Osteoblast (primary cell): Measurements from ENCODE around the gene KAT6B. TPM values are rescaled to one million over a fixed set of nuclear protein-coding genes. Genes with fewer than 3 reads are reported as not detected.

ENCODE experiments used
- DNase-seq: peaks from one replicate; pipeline ENCODE4 v3.0.0; 2011; ENCODE audit warnings: low spot score, mixed read lengths; ENCODE audit not compliant: insufficient read length; ENCODE audit errors: missing footprints
- H2AFZ ChIP-seq: 2 replicates; pipeline ENCODE4 v1.6.0; 2011; ENCODE audit warnings: mild to moderate bottlenecking, low read length
- H3K27ac ChIP-seq: 2 replicates; pipeline ENCODE4 v1.5.1; 2011; ENCODE audit warnings: mild to moderate bottlenecking, low read depth, low read length, moderate library complexity
- H3K27me3 ChIP-seq: 2 replicates; pipeline ENCODE4 v1.6.0; 2012; ENCODE audit warnings: mild to moderate bottlenecking, control low read depth, inconsistent platforms, low read length, moderate library complexity; ENCODE audit not compliant: insufficient read depth
- H3K36me3 ChIP-seq: 2 replicates; pipeline ENCODE4 v1.5.1; 2011; ENCODE audit warnings: mild to moderate bottlenecking, low read length, control low read depth, moderate library complexity; ENCODE audit not compliant: insufficient read depth
- H3K4me1 ChIP-seq: 2 replicates; pipeline ENCODE4 v1.5.1; 2011; ENCODE audit warnings: mild to moderate bottlenecking, low read length, control low read depth, moderate library complexity; ENCODE audit not compliant: insufficient read depth
- H3K4me2 ChIP-seq: 2 replicates; pipeline ENCODE4 v1.6.0; 2011; ENCODE audit warnings: mild to moderate bottlenecking, low read length; ENCODE audit not compliant: insufficient read depth
- H3K4me3 ChIP-seq: fragments of 200-600 bp; sonication (generic); 3 replicates; pipeline ENCODE4 v1.5.1; 2012; ENCODE audit warnings: mild to moderate bottlenecking, low read length, inconsistent platforms; ENCODE audit not compliant: insufficient read depth
- H3K79me2 ChIP-seq: 2 replicates; pipeline ENCODE4 v1.6.0; 2012; ENCODE audit warnings: mild to moderate bottlenecking, low read length, control low read depth, inconsistent platforms; ENCODE audit not compliant: insufficient read depth
- H3K9me3 ChIP-seq: 2 replicates; pipeline ENCODE4 v1.5.1; 2011; ENCODE audit warnings: low read depth, low read length, control low read depth
- H4K20me1 ChIP-seq: 2 replicates; pipeline ENCODE4 v1.6.0; 2012; ENCODE audit warnings: mild to moderate bottlenecking, low read length, control low read depth; ENCODE audit not compliant: insufficient read depth
- total RNA-seq: library from RNA; depleted of rRNA; stranded (reverse); fragments of >200 nt; gene quantifications from 2 replicates; pipeline ENCODE4 v1.2.3, GENCODE V29; 2012
- TF ChIP-seq, protein P1 (sequence below): IDR thresholded peaks from 2 replicates; pipeline ENCODE4 v1.5.1; 2011; ENCODE audit warnings: mild to moderate bottlenecking, low read depth, low read length, moderate library complexity; ENCODE audit errors: extremely low read depth

KAT6B gene
- total RNA-seq, 1 donor: 24.6 TPM

DNA sequence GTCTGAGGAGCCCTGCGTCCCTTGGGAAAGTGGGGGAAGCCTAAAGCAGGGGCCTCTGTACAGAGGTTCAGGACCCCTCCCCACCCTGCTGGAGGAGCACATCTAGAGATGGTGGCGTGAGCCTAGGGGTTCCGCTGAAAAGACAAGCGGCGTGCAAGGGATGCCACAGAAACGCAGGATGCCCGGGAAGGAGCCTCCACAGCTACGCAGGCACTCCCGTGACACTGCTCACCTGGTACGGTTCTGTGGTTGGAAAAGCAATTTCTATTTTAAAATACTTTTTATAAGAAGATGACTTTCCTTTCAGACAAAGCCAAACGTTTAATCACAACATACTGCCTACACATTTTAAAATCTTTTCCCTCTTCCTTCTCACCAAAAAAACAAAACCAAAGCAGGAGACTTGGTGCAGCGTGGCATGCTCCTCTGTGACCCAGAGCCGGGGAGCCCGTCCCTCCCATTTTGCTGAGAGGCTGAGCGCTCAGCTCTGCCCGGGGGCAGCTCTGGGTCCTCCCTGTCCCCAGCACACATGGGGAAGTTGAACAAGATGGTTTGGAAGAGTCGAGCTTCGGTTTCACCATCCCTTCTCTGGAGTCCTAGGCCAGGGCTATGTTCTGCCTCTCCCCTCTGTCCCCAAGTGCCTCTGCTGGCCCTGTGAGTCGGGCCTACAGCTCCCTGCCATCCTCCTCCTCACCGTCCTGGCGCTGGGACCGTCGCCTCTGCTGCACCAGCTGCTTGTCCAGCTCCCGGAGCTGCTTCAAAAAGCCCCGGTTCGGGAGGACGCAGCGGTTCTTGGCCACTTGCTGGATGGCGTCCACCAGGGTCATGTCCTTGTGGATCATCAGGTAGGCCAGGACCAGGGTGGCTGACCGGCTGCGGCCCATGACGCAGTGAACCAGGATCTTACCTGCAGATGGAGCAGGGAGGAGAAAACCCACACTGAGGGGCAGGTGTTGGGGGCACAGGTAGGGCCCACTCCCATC is 211.1 kb downstream of the KAT6B start:
- Histone ChIP-seq H3K79me2 (no peaks in the 10 kb centered on the region), H3K36me3 (no peaks in the 10 kb centered on the region), H3K4me1 (peaks cover 4% of the 10 kb centered on the region), H3K9me3 (no peaks in the 10 kb centered on the region), H3K4me3 (no peak overlapping the region), H4K20me1 (no peaks in the 10 kb centered on the region), H3K27ac (no peak overlapping the region), H3K27me3 (no peaks in the 10 kb centered on the region), H3K4me2 (no peak overlapping the region), H2AFZ (no peak overlapping the region)
- peak; percentile 63 for DNase-seq
- TF ChIP-seq, protein P1, sequence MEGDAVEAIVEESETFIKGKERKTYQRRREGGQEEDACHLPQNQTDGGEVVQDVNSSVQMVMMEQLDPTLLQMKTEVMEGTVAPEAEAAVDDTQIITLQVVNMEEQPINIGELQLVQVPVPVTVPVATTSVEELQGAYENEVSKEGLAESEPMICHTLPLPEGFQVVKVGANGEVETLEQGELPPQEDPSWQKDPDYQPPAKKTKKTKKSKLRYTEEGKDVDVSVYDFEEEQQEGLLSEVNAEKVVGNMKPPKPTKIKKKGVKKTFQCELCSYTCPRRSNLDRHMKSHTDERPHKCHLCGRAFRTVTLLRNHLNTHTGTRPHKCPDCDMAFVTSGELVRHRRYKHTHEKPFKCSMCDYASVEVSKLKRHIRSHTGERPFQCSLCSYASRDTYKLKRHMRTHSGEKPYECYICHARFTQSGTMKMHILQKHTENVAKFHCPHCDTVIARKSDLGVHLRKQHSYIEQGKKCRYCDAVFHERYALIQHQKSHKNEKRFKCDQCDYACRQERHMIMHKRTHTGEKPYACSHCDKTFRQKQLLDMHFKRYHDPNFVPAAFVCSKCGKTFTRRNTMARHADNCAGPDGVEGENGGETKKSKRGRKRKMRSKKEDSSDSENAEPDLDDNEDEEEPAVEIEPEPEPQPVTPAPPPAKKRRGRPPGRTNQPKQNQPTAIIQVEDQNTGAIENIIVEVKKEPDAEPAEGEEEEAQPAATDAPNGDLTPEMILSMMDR: no peak

DNA sequence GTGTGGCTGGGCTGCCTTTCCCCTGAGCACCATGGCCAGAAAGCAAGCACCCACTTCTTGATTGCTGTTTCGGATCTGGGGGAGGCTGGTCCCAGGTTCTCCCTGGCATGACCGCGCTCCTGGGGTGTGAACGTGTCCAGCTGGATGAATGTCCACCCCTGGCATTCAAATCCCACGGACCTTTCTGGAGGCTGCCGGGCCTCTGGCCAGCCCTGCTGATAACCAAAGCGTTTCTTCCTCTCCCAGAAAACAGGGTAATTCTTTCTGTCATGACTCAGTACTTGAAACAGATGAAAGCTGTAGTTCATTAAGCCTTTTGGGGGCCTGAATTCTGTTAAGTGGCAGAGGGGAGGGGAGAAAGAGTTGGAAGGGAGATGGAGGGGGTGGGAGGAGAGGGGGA is 211.9 kb downstream of the KAT6B start:
- H3K4me3 ChIP-seq: no peak overlapping the region
- peaks cover 4% of the 10 kb centered on the region for H3K4me1 ChIP-seq
- no peaks in the 10 kb centered on the region for H3K9me3 ChIP-seq
- no peaks in the 10 kb centered on the region for H3K79me2 ChIP-seq
- H3K4me2 ChIP-seq: no peak overlapping the region
- H4K20me1 ChIP-seq: no peaks in the 10 kb centered on the region
- no peaks in the 10 kb centered on the region for H3K36me3 ChIP-seq
- H3K27me3 ChIP-seq: no peaks in the 10 kb centered on the region
- H2AFZ ChIP-seq: no peak overlapping the region
- TF ChIP-seq, protein P1: no peak
- DNase-seq: peak; percentile 91
- no peak overlapping the region for H3K27ac ChIP-seq

DNA sequence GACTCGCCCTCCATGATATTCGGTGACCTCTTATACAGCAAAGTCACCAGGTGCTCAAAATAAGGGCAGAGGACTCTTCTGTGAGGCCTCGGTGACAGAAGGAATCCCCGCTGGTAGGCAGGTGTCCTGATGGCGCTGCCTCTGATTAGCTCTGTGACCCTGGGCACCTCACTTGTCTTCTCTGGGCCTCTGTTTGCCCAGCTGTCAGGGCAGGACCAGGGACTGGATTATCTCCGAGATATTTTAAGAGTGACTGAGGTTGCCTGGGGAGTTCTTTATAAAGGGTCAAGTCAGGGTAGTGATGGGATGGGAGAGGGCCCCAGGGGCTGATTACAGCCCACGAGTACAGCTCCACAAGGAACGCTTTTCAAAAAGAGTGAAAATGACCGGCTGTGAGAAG is 214.2 kb downstream of the KAT6B start:
- TF ChIP-seq, protein P1: no peak
- no peaks in the 10 kb centered on the region for H4K20me1 ChIP-seq
- no peaks in the 10 kb centered on the region for H3K36me3 ChIP-seq
- no peak overlapping the region for H3K27ac ChIP-seq
- H3K4me3 ChIP-seq: no peak overlapping the region
- H3K4me2 ChIP-seq: no peak overlapping the region
- no peaks in the 10 kb centered on the region for H3K9me3 ChIP-seq
- DNase-seq: no peak
- H3K79me2 ChIP-seq: no peaks in the 10 kb centered on the region
- H3K27me3 ChIP-seq: no peaks in the 10 kb centered on the region
- no peak overlapping the region for H2AFZ ChIP-seq
- peaks cover 4% of the 10 kb centered on the region for H3K4me1 ChIP-seq

- Histone ChIP-seq H3K27ac (no peak overlapping the region), H3K79me2 (no peaks in the 10 kb centered on the region), H4K20me1 (no peaks in the 10 kb centered on the region), H3K27me3 (no peaks in the 10 kb centered on the region), H3K9me3 (no peaks in the 10 kb centered on the region), H3K36me3 (no peaks in the 10 kb centered on the region), H3K4me2 (no peak overlapping the region), H3K4me1 (peaks cover 4% of the 10 kb centered on the region), H3K4me3 (no peak overlapping the region), H2AFZ (no peak overlapping the region)
- TF ChIP-seq, protein P1: no peak
- peak; percentile 86 for DNase-seq
Observed at GRCh38 chr10:75042292-75042974, 216.0 kb downstream of the KAT6B start.
